ENCODE measurements around the gene DOCK4. TPM values are rescaled to one million over a fixed set of nuclear protein-coding genes. Genes with fewer than 3 reads are reported as not detected.

The DOCK4 gene
- total and polyA plus RNA-seq, 2 of the 8 experiments (the other 6 are each of a cell fraction or from before 2014, with no cell fraction given), result 5.1 to 23.6 TPM

DNA sequence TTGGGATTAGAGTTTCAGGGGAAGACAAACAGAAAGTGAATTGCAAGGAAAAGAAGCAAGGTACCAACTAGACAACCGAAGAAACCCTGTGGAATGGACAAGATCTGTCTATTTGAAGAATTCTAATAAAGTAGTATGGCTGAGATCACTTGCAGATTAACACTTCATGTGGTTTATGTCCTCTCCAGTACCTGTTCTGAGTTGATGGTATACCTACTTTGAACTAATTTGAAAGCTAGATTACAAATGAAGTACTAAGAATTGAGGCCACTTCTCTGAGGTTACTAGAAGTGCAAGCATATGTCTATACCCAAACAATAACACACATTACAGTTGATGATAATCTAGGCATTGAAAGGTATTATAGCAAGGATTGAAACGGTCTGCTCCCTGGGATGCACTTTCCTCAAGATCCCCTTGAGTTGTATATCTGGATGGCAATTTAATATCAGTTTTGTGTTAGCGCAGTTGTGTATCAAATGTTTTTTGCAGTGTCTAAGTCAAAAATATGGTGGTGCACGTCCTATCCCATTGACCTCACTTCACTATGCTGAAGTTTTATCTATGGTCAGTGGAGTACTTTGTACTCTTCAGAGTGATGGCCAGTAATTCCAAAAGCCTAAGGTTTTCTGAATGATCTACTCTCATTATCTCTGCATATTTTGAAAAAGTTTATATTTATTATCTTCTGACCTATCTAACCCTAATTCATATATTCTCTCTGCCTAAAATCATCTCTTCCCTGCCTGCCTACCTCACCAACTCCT is 26.2 kb upstream of the DOCK4 start:
- H3K79me2 ChIP-seq (ENCODE audit: control insufficient read depth in 1 of 2, insufficient read depth in 2 of 2, low read length in 2 of 2), result peaks cover 0 to 45% of the 10 kb centered on the region in 2 experiments; a peak in 2 of 4 replicates
- no peak overlapping the region for H2BK20ac ChIP-seq (ENCODE audit: low read length)
- H3K56ac ChIP-seq (replicated peaks; ENCODE audit: insufficient read length, low read depth, low read length), result no peak overlapping the region
- no peak overlapping the region for H3K18ac ChIP-seq (ENCODE audit: extremely low read depth, low read length)
- TF ChIP-seq RFX5 (IDR thresholded peaks at IDR 0.05; ENCODE audit: borderline replicate concordance, low read depth, low read length) (no peak), HDAC2 (IDR thresholded peaks at IDR 0.05; ENCODE audit: borderline replicate concordance in 1 of 2, low read depth in 2 of 2, low read length in 2 of 2) (no peak), JUN (IDR thresholded peaks at IDR 0.05; ENCODE audit: low read depth, low read length) (no peak), ZNF274 (IDR thresholded peaks at IDR 0.05; ENCODE audit: borderline replicate concordance, extremely low read depth, low read length) (no peak), TAF1 (IDR thresholded peaks at IDR 0.05; ENCODE audit: low read depth, low read length) (no peak), TBP (IDR thresholded peaks at IDR 0.05; ENCODE audit: low read depth, low read length) (no peak), CBX5 (IDR thresholded peaks at IDR 0.05; ENCODE audit: low read depth, low read length) (no peak), YY1 (IDR thresholded peaks at IDR 0.05; ENCODE audit: low read depth, low read length) (no peak), SIN3A (conservative IDR thresholded peaks at IDR 0.05 in 1 of 2, IDR thresholded peaks at IDR 0.05 in 1 of 2; ENCODE audit: low read depth in 1 of 2, low read length in 2 of 2) (no peak), POLR2AphosphoS5 (IDR thresholded peaks at IDR 0.05; ENCODE audit: low read depth, low read length) (no peak), KDM1A (IDR thresholded peaks at IDR 0.05; ENCODE audit: borderline replicate concordance, low read length) (no peak), BCL11A (IDR thresholded peaks at IDR 0.05; ENCODE audit: low read depth in 2 of 2, low read length in 2 of 2) (no peak)
- H2BK15ac ChIP-seq (ENCODE audit: low read length), result no peak overlapping the region
- FAIRE-seq (no peak), DNase-seq (ENCODE audit: low read depth in 1 of 2, low spot score in 2 of 2) (no peak)
- H3K14ac ChIP-seq (ENCODE audit: insufficient read length), result no peak overlapping the region
- no peak overlapping the region for H3K4me3 ChIP-seq (ENCODE audit: extremely low read depth in 1 of 4, insufficient read depth in 2 of 4, low read depth in 3 of 4, low read length in 4 of 4)
- no peaks in the 10 kb centered on the region for H3K9me3 ChIP-seq (ENCODE audit: insufficient read depth in 2 of 2, low read depth in 1 of 2, low read length in 1 of 2)
- 85% methylated on average over 4 of the region's 4 CpGs; no CpG with 5 or more reads in 1 of the 2 experiments for WGBS, 2 experiments (ENCODE audit: extremely low coverage in 1 of 2, insufficient coverage in 1 of 2, insufficient read length in 1 of 2, insufficient replicate concordance in 2 of 2, low coverage in 1 of 2, low lambda C conversion rate in 2 of 2, missing lambda C conversion rate in 1 of 2)
- CTCF ChIA-PET (ENCODE audit: partially characterized antibody), result no interaction called here
- no peak overlapping the region for H4K91ac ChIP-seq (replicated peaks; ENCODE audit: insufficient read length, low read length)
- no peak overlapping the region for H3K4me2 ChIP-seq (ENCODE audit: insufficient read depth in 1 of 2, low read depth in 2 of 2, low read length in 2 of 2)
- H3K27ac ChIP-seq (ENCODE audit: low read depth, low read length), result no peak overlapping the region
- no peak overlapping the region for H3K4ac ChIP-seq (replicated peaks; ENCODE audit: insufficient read length, low read depth, low read length)
- no peak overlapping the region for H3K9ac ChIP-seq (replicated peaks in 1 of 4; ENCODE audit: extremely low read depth in 1 of 4, low read depth in 3 of 4, low read length in 3 of 4)
- no peaks in the 10 kb centered on the region for H3K36me3 ChIP-seq (ENCODE audit: control insufficient read depth in 2 of 4, insufficient read depth in 4 of 4, low read length in 3 of 4)
- H2AK5ac ChIP-seq (ENCODE audit: low read depth, low read length), result no peak overlapping the region
- H4K20me1 ChIP-seq (replicated peaks in 1 of 2; ENCODE audit: control insufficient read depth in 1 of 2, insufficient read depth in 2 of 2, low read length in 2 of 2), result peaks cover 0 to 2% of the 10 kb centered on the region in 2 experiments
- H2BK120ac ChIP-seq (replicated peaks; ENCODE audit: low read depth, low read length), result no peak overlapping the region
- no peak overlapping the region for H2BK5ac ChIP-seq (ENCODE audit: low read depth, low read length)
- no peak overlapping the region for H4K8ac ChIP-seq (ENCODE audit: extremely low read depth, insufficient read depth, low read length)
- H3K23ac ChIP-seq (ENCODE audit: insufficient read length), result no peak overlapping the region
- H2AFZ ChIP-seq (ENCODE audit: low read length), result no peak overlapping the region
- no peak overlapping the region for H4K5ac ChIP-seq (ENCODE audit: insufficient read length, low read depth, low read length)
- no peaks in the 10 kb centered on the region for H3K23me2 ChIP-seq (ENCODE audit: low read depth, low read length)
- no peaks in the 10 kb centered on the region for H3K4me1 ChIP-seq (replicated peaks in 1 of 4; ENCODE audit: control insufficient read depth in 3 of 4, insufficient read depth in 4 of 4, low read length in 3 of 4)
- H2BK12ac ChIP-seq (ENCODE audit: low read depth, low read length), result no peak overlapping the region
- H3K79me1 ChIP-seq (ENCODE audit: low read depth, low read length), result no peaks in the 10 kb centered on the region; the same call in 1 of the 2 replicates
- no peaks in the 10 kb centered on the region for H3K27me3 ChIP-seq (replicated peaks in 1 of 4; ENCODE audit: control insufficient read depth in 3 of 4, extremely low read depth in 1 of 4, insufficient read depth in 3 of 4, low read length in 3 of 4)
- POLR2A ChIA-PET (ENCODE audit: partially characterized antibody), result no interaction called here

Measured in H1 (cell line).